ENCODE data around the gene CBLC.

CBLC gene

GRCh38 chr19:44814517-44814916, 36.8 kb downstream of the CBLC start:
- H3K9ac ChIP-seq (ENCODE audit: low read length) = no peak overlapping the region
- TF ChIP-seq EZH2phosphoT487 (IDR thresholded peaks at IDR 0.05; ENCODE audit: low read depth) = no peak
- no peak for TF ChIP-seq CTCF (IDR thresholded peaks at IDR 0.05; ENCODE audit: low read depth, low read length)
- H3K4me1 ChIP-seq (ENCODE audit: low read length) = no peaks in the 10 kb centered on the region

GRCh38 chr19:44816301-44816700, 38.6 kb downstream of the CBLC start:
- no peak overlapping the region for H3K4me2 ChIP-seq (ENCODE audit: low read length)
- H3K27me3 ChIP-seq (ENCODE audit: low read depth, low read length) = no peaks in the 10 kb centered on the region
- H3K4me3 ChIP-seq (ENCODE audit: low read length) = no peak overlapping the region
- no peak overlapping the region for H3K27ac ChIP-seq (ENCODE audit: low read length)
- no peaks in the 10 kb centered on the region for H4K20me1 ChIP-seq (ENCODE audit: insufficient read depth, low read length)
- H3K79me2 ChIP-seq (ENCODE audit: low read length) = no peaks in the 10 kb centered on the region
- H2AFZ ChIP-seq (ENCODE audit: low read depth, low read length) = no peak overlapping the region
- H3K9me3 ChIP-seq (ENCODE audit: insufficient read depth, low read length) = no peaks in the 10 kb centered on the region
- H3K36me3 ChIP-seq (replicated peaks; ENCODE audit: low read depth, low read length) = no peaks in the 10 kb centered on the region
- TF ChIP-seq CTCF (IDR thresholded peaks at IDR 0.05; ENCODE audit: low read depth, low read length) = no peak
- no peak for TF ChIP-seq EZH2phosphoT487 (IDR thresholded peaks at IDR 0.05; ENCODE audit: low read depth)
- no peaks in the 10 kb centered on the region for H3K4me1 ChIP-seq (ENCODE audit: low read length)
- no peak overlapping the region for H3K9ac ChIP-seq (ENCODE audit: low read length)

More at GRCh38 chr19:44814517-44814916, 36.8 kb downstream of the CBLC start:
- H3K4me3 ChIP-seq (ENCODE audit: low read length) = no peak overlapping the region
- no peaks in the 10 kb centered on the region for H3K79me2 ChIP-seq (ENCODE audit: low read length)
- no peak overlapping the region for H2AFZ ChIP-seq (ENCODE audit: low read depth, low read length)
- H3K4me2 ChIP-seq (ENCODE audit: low read length) = no peak overlapping the region
- no peaks in the 10 kb centered on the region for H4K20me1 ChIP-seq (ENCODE audit: insufficient read depth, low read length)
- no peak overlapping the region for H3K27ac ChIP-seq (ENCODE audit: low read length)
- no peaks in the 10 kb centered on the region for H3K36me3 ChIP-seq (replicated peaks; ENCODE audit: low read depth, low read length)
- no peaks in the 10 kb centered on the region for H3K9me3 ChIP-seq (ENCODE audit: insufficient read depth, low read length)
- no peaks in the 10 kb centered on the region for H3K27me3 ChIP-seq (ENCODE audit: low read depth, low read length)

- TF ChIP-seq CTCF (IDR thresholded peaks at IDR 0.05; ENCODE audit: low read depth, low read length) = no peak
- no peak for TF ChIP-seq EZH2phosphoT487 (IDR thresholded peaks at IDR 0.05; ENCODE audit: low read depth)
- H3K4me3 ChIP-seq (ENCODE audit: low read length) = no peak overlapping the region
- no peaks in the 10 kb centered on the region for H4K20me1 ChIP-seq (ENCODE audit: insufficient read depth, low read length)
- no peaks in the 10 kb centered on the region for H3K36me3 ChIP-seq (replicated peaks; ENCODE audit: low read depth, low read length)
- no peaks in the 10 kb centered on the region; the same call in 1 of the 2 replicates for H3K27me3 ChIP-seq (ENCODE audit: low read depth, low read length)
- H3K9ac ChIP-seq (ENCODE audit: low read length) = no peak overlapping the region
- no peaks in the 10 kb centered on the region for H3K4me1 ChIP-seq (ENCODE audit: low read length)
- H3K27ac ChIP-seq (ENCODE audit: low read length) = no peak overlapping the region
- no peaks in the 10 kb centered on the region for H3K79me2 ChIP-seq (ENCODE audit: low read length)
- no peak overlapping the region for H3K4me2 ChIP-seq (ENCODE audit: low read length)
- H3K9me3 ChIP-seq (ENCODE audit: insufficient read depth, low read length) = no peaks in the 10 kb centered on the region
- no peak overlapping the region for H2AFZ ChIP-seq (ENCODE audit: low read depth, low read length)
Measured at GRCh38 chr19:44817725-44818465, 40.2 kb downstream of the CBLC start.

- no peak overlapping the region for H3K27ac ChIP-seq (ENCODE audit: low read length)
- no peaks in the 10 kb centered on the region for H3K36me3 ChIP-seq (replicated peaks; ENCODE audit: low read depth, low read length)
- TF ChIP-seq EZH2phosphoT487 (IDR thresholded peaks at IDR 0.05; ENCODE audit: low read depth) = no peak
- no peak for TF ChIP-seq CTCF (IDR thresholded peaks at IDR 0.05; ENCODE audit: low read depth, low read length)
- H3K9ac ChIP-seq (ENCODE audit: low read length) = no peak overlapping the region
- no peaks in the 10 kb centered on the region for H3K9me3 ChIP-seq (ENCODE audit: insufficient read depth, low read length)
- H3K27me3 ChIP-seq (ENCODE audit: low read depth, low read length) = no peaks in the 10 kb centered on the region; the same call in 1 of the 2 replicates
- H3K79me2 ChIP-seq (ENCODE audit: low read length) = no peaks in the 10 kb centered on the region
- H2AFZ ChIP-seq (ENCODE audit: low read depth, low read length) = no peak overlapping the region
- H3K4me2 ChIP-seq (ENCODE audit: low read length) = no peak overlapping the region
- no peak overlapping the region for H3K4me3 ChIP-seq (ENCODE audit: low read length)
- H3K4me1 ChIP-seq (ENCODE audit: low read length) = no peaks in the 10 kb centered on the region
- H4K20me1 ChIP-seq (ENCODE audit: insufficient read depth, low read length) = no peaks in the 10 kb centered on the region
Measured at GRCh38 chr19:44818466-44819031, 40.9 kb downstream of the CBLC start.

Data from OCI-LY3 (cell line).